Uterus (tissue), 4 donors: ENCODE results near the gene FAM120A. TPM values are rescaled to one million over a fixed set of nuclear protein-coding genes. Genes with fewer than 3 reads are reported as not detected.

Experiments
- DNase-seq, 2 donors: peaks; one replicate each; pipeline ENCODE4 v3.0.0-alpha.2; 2019 to 2020
- H3K27ac ChIP-seq, 2 donors: fragments of 200-600 bp; sonication (generic); 1 replicate in 1 of 2; 2 replicates in 1 of 2; pipeline ENCODE4 v1.5.1; 2016 to 2018
- H3K27me3 ChIP-seq, 2 donors: fragments of 200-600 bp; sonication (generic); one replicate each; pipeline ENCODE4 v1.5.1; 2018 to 2019; ENCODE audit warnings: control low read depth in 1 of 2
- H3K36me3 ChIP-seq, 2 donors: fragments of 200-600 bp; sonication (generic); one replicate each; pipeline ENCODE4 v1.5.1; 2019; ENCODE audit warnings: control low read depth in 1 of 2
- H3K4me1 ChIP-seq, 2 donors: fragments of 200-600 bp; sonication (generic); one replicate each; pipeline ENCODE4 v1.5.1; 2018 to 2019; ENCODE audit warnings: control low read depth in 1 of 2
- H3K4me3 ChIP-seq, 2 donors: fragments of 200-600 bp; sonication (generic); 1 replicate in 1 of 2; 2 replicates in 1 of 2; pipeline ENCODE4 v1.5.1; 2018 to 2019; ENCODE audit warnings: mild to moderate bottlenecking in 1 of 2
- H3K9me3 ChIP-seq, 2 donors: fragments of 200-600 bp; sonication (generic); one replicate each; pipeline ENCODE4 v1.5.1; 2019; ENCODE audit warnings: control low read depth in 1 of 2
- POLR2A ChIP-seq, 2 donors: fragments of 450-650 bp; IDR thresholded peaks; one replicate each; pipeline ENCODE4 v1.6.1; 2016; ENCODE audit warnings: antibody characterized with exemption in 2 of 2, mild to moderate bottlenecking in 1 of 2, moderate library complexity in 1 of 2
- intact Hi-C: fragments of 100-400 bp; cut with DNase I; formaldehyde crosslinking; loops from one replicate; pipeline ENCODE4 v1.15.1; 2023; ENCODE audit warnings: low total_unique reads
- total RNA-seq, 4 donors: library from RNA; depleted of rRNA in 3 of 4; stranded (reverse); fragments of >200 nt in 3 of 4; gene quantifications; one replicate each; pipeline versions ENCODE4 v1.1.0 to v1.2.4, GENCODE V29; 2014 to 2023
- TF ChIP-seq, protein P1 (sequence below), 4 experiments: fragments of 200-600 bp in 2 of 4; fragments of 450-650 bp in 2 of 4; sonication (generic) in 2 of 4; IDR thresholded peaks; one replicate each; pipeline ENCODE4 v1.5.1; 2016 to 2019; ENCODE audit warnings: antibody characterized with exemption in 4 of 4, mild to moderate bottlenecking in 2 of 4, moderate library complexity in 1 of 4
- donor health status: DM: yes; HTN: yes; CAD: no.

FAM120A gene
- total RNA-seq, 4 donors from 2014 or later = 36.8 to 110 (median 103) TPM

DNA sequence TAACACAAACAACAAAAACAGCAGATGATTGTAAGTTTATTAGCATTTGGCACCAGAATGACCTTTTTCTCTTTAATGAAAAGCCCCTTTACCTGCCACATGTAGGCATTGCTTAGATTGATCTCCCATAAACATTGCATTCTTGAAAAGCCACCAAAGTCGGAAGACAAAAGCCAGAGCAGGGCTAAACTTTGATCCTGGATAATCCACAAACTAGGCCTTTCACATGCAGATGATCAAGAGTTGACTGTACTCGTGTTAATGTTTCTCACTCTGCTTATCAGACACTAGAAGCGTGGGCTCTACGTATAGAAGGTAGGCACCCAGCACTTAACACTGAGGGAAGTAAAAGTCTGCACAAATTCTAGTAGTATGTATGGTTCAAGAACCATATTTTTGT, 103.9 kb downstream of the FAM120A start:
- no peak overlapping the region for H3K4me3 ChIP-seq
- intact Hi-C loops = no loop called here
- DNase-seq = no peak
- TF ChIP-seq POLR2A (IDR thresholded peaks at IDR 0.05) = no peak
- TF ChIP-seq, protein P1, sequence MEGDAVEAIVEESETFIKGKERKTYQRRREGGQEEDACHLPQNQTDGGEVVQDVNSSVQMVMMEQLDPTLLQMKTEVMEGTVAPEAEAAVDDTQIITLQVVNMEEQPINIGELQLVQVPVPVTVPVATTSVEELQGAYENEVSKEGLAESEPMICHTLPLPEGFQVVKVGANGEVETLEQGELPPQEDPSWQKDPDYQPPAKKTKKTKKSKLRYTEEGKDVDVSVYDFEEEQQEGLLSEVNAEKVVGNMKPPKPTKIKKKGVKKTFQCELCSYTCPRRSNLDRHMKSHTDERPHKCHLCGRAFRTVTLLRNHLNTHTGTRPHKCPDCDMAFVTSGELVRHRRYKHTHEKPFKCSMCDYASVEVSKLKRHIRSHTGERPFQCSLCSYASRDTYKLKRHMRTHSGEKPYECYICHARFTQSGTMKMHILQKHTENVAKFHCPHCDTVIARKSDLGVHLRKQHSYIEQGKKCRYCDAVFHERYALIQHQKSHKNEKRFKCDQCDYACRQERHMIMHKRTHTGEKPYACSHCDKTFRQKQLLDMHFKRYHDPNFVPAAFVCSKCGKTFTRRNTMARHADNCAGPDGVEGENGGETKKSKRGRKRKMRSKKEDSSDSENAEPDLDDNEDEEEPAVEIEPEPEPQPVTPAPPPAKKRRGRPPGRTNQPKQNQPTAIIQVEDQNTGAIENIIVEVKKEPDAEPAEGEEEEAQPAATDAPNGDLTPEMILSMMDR (IDR thresholded peaks at IDR 0.05) = no peak
- H3K4me1 ChIP-seq = no peaks in the 10 kb centered on the region
- no peaks in the 10 kb centered on the region for H3K27me3 ChIP-seq
- no peaks in the 10 kb centered on the region for H3K9me3 ChIP-seq
- H3K36me3 ChIP-seq = no peaks in the 10 kb centered on the region
- no peak overlapping the region for H3K27ac ChIP-seq

DNA sequence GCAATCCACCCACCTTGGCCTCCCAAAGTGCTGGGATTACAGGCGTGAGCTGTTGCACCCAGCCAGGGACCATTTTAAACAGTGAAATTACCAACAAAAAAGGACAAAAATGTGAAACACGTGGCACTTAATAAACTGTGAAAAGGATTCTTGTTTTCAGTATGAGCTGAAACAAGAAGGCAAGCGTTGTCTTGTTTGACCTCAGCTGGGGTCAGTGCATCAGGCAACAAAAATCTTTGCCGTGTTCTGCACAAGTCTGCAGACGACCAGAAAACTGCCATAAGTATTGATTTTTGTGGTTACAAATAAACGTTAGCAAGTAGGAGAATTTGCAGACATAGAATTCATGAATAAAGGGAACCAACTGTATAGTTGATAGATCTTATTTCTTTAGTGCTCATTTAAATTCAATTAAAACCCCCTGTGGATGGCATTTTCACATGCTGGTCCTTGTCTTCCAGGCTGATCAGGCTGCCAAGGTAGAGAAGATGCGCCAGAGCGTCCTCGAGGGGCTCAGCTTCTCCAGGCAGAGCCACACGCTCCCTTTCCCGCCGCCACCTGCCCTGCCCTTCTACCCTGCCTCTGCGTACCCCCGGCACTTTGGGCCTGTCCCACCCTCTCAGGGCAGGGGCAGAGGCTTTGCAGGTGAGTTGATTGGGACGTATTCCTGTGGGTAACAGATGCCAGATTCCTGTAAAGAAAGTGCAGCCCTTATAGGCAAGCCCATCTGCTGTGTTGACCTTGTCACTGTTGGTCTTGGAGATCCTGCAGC, 106.1 kb downstream of the FAM120A start:
- Histone ChIP-seq H3K27me3 (no peaks in the 10 kb centered on the region), H3K9me3 (no peaks in the 10 kb centered on the region), H3K27ac (no peak overlapping the region), H3K36me3 (no peaks in the 10 kb centered on the region), H3K4me3 (no peak overlapping the region), H3K4me1 (no peaks in the 10 kb centered on the region)
- intact Hi-C loops = no loop called here
- no peak for DNase-seq
- TF ChIP-seq POLR2A (IDR thresholded peaks at IDR 0.05) = no peak
- TF ChIP-seq, protein P1 (IDR thresholded peaks at IDR 0.05) = no peak

DNA sequence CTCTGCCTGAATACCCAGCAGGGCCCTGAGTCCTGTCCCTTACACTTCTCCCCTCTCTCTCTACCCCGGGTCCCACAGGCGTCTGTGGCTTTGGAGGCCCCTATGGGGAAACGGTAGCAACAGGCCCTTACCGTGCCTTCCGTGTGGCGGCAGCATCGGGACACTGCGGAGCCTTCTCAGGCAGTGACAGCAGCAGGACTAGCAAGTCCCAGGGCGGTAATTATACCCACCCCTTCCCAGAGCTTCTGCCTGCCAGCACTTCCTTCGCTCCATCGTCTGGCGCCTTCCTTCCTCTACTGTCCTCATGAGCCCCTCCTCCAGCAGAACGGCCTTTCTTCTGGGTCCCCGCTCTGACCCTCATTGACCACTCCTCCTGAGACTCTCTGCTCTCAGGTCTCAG, 107.0 kb downstream of the FAM120A start:
- Histone ChIP-seq H3K27me3 (no peaks in the 10 kb centered on the region), H3K27ac (no peak overlapping the region), H3K36me3 (no peaks in the 10 kb centered on the region), H3K9me3 (no peaks in the 10 kb centered on the region), H3K4me3 (no peak overlapping the region), H3K4me1 (no peaks in the 10 kb centered on the region)
- TF ChIP-seq POLR2A (IDR thresholded peaks at IDR 0.05) = no peak
- TF ChIP-seq, protein P1 (IDR thresholded peaks at IDR 0.05) = no peak
- intact Hi-C loops = no loop called here
- no peak for DNase-seq

DNA sequence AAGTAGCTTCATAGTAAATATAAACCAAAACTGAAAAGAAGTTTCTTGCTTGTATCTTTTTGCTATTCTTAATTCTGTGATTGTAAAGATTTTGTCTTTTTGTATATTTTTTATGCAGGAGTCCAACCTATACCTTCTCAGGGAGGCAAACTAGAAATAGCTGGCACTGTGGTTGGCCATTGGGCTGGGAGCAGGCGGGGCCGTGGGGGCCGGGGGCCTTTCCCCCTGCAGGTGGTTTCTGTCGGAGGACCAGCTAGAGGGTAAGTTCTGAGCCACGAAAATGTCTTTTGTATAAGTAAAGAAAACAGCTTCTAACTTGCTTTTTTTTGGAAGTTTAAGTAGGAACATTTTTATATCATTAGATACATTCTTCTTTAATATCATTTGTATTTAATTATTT, 109.5 kb downstream of the FAM120A start:
- no peak overlapping the region for H3K27ac ChIP-seq
- H3K4me1 ChIP-seq = no peaks in the 10 kb centered on the region
- intact Hi-C loops = no loop called here
- H3K36me3 ChIP-seq = no peaks in the 10 kb centered on the region
- DNase-seq = no peak
- TF ChIP-seq POLR2A (IDR thresholded peaks at IDR 0.05) = no peak
- TF ChIP-seq, protein P1 (IDR thresholded peaks at IDR 0.05) = no peak
- H3K27me3 ChIP-seq = no peaks in the 10 kb centered on the region
- no peak overlapping the region for H3K4me3 ChIP-seq
- no peaks in the 10 kb centered on the region for H3K9me3 ChIP-seq

DNA sequence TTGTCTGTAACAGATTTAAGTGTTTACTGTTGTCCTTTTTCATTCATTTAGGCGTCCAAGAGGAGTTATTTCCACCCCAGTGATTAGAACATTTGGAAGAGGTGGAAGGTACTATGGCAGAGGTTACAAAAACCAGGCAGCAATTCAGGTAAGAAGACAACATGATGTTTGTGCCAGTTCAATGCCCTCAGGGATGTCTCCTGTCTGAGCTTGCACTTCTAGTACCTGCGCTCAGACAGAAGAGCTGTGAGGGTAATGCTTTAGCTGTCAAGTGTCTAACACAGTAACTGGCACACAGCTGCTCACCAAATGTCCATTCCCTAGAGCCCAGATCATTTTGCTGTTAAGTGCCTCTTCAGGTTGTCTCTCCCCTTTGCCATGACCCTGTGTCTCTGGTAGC, 110.7 kb downstream of the FAM120A start:
- Histone ChIP-seq H3K9me3 (no peaks in the 10 kb centered on the region), H3K4me1 (no peaks in the 10 kb centered on the region), H3K27me3 (no peaks in the 10 kb centered on the region), H3K36me3 (no peaks in the 10 kb centered on the region), H3K27ac (no peak overlapping the region), H3K4me3 (no peak overlapping the region)
- intact Hi-C loops = no loop called here
- no peak for DNase-seq
- TF ChIP-seq, protein P1 (IDR thresholded peaks at IDR 0.05) = no peak
